K562 (cell line): Measurements from ENCODE around the gene PPM1N. TPM values are rescaled to one million over a fixed set of nuclear protein-coding genes. Genes with fewer than 3 reads are reported as not detected.

ENCODE experiments used
- ARID1B ChIP-seq: fragments of 450-650 bp; IDR thresholded peaks from 2 replicates; pipeline ENCODE4 v1.6.1; 2016; ENCODE audit warnings: antibody characterized with exemption, mild to moderate bottlenecking, inconsistent platforms
- ATF6 ChIP-seq: sonication (generic); formaldehyde crosslinking; IDR thresholded peaks from 2 replicates; pipeline ENCODE4 v1.4.0; 2020; ENCODE audit warnings: mild to moderate bottlenecking, missing genetic modification reagents
- CEBPG ChIP-seq, 3 experiments: fragments of 200-800 bp in 1 of 3; sonication (Bioruptor generic) in 1 of 3; sonication (generic) in 1 of 3; formaldehyde crosslinking in 1 of 3; IDR thresholded peaks in 2 of 3; conservative IDR thresholded peaks in 1 of 3; 2 replicates each; pipeline versions ENCODE4 v1.6.1 to v1.8.0; 2016 to 2022; ENCODE audit warnings: missing compliant biosample characterization in 2 of 3, missing genetic modification characterization in 2 of 3, mild to moderate bottlenecking in 1 of 3, missing genetic modification reagents in 1 of 3
- CREB5 ChIP-seq: fragments of 250-450 bp; sonication (Bioruptor Pico); IDR thresholded peaks from 2 replicates; pipeline ENCODE4 v1.5.0; 2020; ENCODE audit warnings: mild to moderate bottlenecking
- EHMT2 ChIP-seq: fragments of 450-650 bp; IDR thresholded peaks from 2 replicates; pipeline ENCODE4 v1.6.1; 2018; ENCODE audit warnings: antibody characterized with exemption
- GABPB2 ChIP-seq: fragments of 250-450 bp; sonication (Bioruptor Pico); conservative IDR thresholded peaks from 2 replicates; pipeline ENCODE4 v1.5.1; 2021; ENCODE audit warnings: mild to moderate bottlenecking
- MAZ ChIP-seq, 2 experiments: fragments of 450-650 bp in 1 of 2; sonication (generic) in 1 of 2; formaldehyde crosslinking; IDR thresholded peaks in 1 of 2; conservative IDR thresholded peaks in 1 of 2; 2 replicates each; pipeline versions ENCODE4 v1.4.0 to v1.5.0; 2020; ENCODE audit warnings: mild to moderate bottlenecking in 1 of 2, missing genetic modification reagents in 1 of 2
- SRSF1 ChIP-seq: fragments of 200-400 bp; formaldehyde crosslinking; IDR thresholded peaks from 2 replicates; pipeline ENCODE4 v1.6.1; 2017; ENCODE audit warnings: mild to moderate bottlenecking, low read depth, low read length, moderate library complexity
- THRAP3 ChIP-seq: fragments of 450-650 bp; IDR thresholded peaks from 2 replicates; pipeline ENCODE4 v1.6.1; 2016; ENCODE audit warnings: mild to moderate bottlenecking, inconsistent platforms, borderline replicate concordance
- ZC3H4 ChIP-seq: sonication (generic); formaldehyde crosslinking; IDR thresholded peaks from 2 replicates; pipeline ENCODE4 v1.9.0; 2021; ENCODE audit warnings: missing genetic modification reagents, borderline replicate concordance
- ZNF436 ChIP-seq: fragments of 250-450, 450-650 bp; sonication (Bioruptor Pico); formaldehyde crosslinking; IDR thresholded peaks from 2 replicates; pipeline ENCODE4 v1.7.0; 2020; ENCODE audit warnings: mild to moderate bottlenecking
- ZNF445 ChIP-seq: fragments of 250-450 bp; sonication (Bioruptor Pico); IDR thresholded peaks from 2 replicates; pipeline ENCODE4 v1.4.0; 2020; ENCODE audit warnings: low read depth, mild to moderate bottlenecking, moderate library complexity
- polyA plus RNA-seq, 8 experiments: library from polyadenylated mRNA; depleted of rRNA in 4 of 8; stranded (reverse) in 5 of 8; unstranded in 3 of 8; fragments of >200 nt; fragmentation: Nextera tagmentation in 2 of 8; fragmentation: Illumina TruSeq in 1 of 8; extraction: Ambion mirVana in 2 of 8; extraction: Trizol in 1 of 8; gene quantifications; 2 replicates each; pipeline versions ENCODE4 v1.2.1 to v1.2.3, GENCODE V29; 2011 to 2014; ENCODE audit warnings: inconsistent platforms in 1 of 8, missing spikeins in 1 of 8
- total RNA-seq, 7 experiments: library from RNA; depleted of rRNA in 6 of 7; stranded (reverse); fragments of >200 nt in 6 of 7; fragmentation: Illumina TruSeq in 2 of 7; extraction: Trizol in 2 of 7; gene quantifications; 2 replicates each; pipeline versions ENCODE4 v1.2.1 to v1.2.3, GENCODE V29; 2011 to 2021; ENCODE audit warnings: low replicate concordance in 1 of 7
- TF ChIP-seq, protein P1 (sequence below): IDR thresholded peaks from 2 replicates; pipeline ENCODE4 v1.6.1; 2016; ENCODE audit warnings: missing genetic modification characterization, missing compliant biosample characterization
- TF ChIP-seq, protein P2 (sequence below): sonication (generic); formaldehyde crosslinking; IDR thresholded peaks from 2 replicates; pipeline ENCODE4 v1.8.0; 2023; ENCODE audit warnings: mild to moderate bottlenecking, missing genetic modification reagents
- TF ChIP-seq, protein P3 (sequence below): fragments of 250-450 bp; sonication (Bioruptor Pico); IDR thresholded peaks from 2 replicates; pipeline ENCODE4 v1.8.0; 2022; ENCODE audit warnings: inconsistent platforms
- TF ChIP-seq, protein P4 (sequence below), 2 experiments: fragments of 450-650 bp; conservative IDR thresholded peaks; 2 replicates each; pipeline ENCODE4 v1.6.1; 2017; ENCODE audit warnings: mild to moderate bottlenecking in 2 of 2, moderate library complexity in 2 of 2

The PPM1N gene
- total and polyA plus RNA-seq, 9 of the 15 experiments (the other 6 are each of a cell fraction or from before 2014, with no cell fraction given), result 4.5 to 15.6 (median 8.7) TPM

- TF ChIP-seq GABPB2 (CRISPR knock-in tag), result no peak
- TF ChIP-seq, protein P1, sequence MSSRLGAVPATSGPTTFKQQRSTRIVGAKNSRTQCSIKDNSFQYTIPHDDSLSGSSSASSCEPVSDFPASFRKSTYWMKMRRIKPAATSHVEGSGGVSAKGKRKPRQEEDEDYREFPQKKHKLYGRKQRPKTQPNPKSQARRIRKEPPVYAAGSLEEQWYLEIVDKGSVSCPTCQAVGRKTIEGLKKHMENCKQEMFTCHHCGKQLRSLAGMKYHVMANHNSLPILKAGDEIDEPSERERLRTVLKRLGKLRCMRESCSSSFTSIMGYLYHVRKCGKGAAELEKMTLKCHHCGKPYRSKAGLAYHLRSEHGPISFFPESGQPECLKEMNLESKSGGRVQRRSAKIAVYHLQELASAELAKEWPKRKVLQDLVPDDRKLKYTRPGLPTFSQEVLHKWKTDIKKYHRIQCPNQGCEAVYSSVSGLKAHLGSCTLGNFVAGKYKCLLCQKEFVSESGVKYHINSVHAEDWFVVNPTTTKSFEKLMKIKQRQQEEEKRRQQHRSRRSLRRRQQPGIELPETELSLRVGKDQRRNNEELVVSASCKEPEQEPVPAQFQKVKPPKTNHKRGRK, result peak; percentile 66
- no peak for TF ChIP-seq MAZ (CRISPR knock-in tag; conservative IDR thresholded peaks at IDR 0.05 in 1 of 2, IDR thresholded peaks at IDR 0.05 in 1 of 2)
- TF ChIP-seq, protein P2, sequence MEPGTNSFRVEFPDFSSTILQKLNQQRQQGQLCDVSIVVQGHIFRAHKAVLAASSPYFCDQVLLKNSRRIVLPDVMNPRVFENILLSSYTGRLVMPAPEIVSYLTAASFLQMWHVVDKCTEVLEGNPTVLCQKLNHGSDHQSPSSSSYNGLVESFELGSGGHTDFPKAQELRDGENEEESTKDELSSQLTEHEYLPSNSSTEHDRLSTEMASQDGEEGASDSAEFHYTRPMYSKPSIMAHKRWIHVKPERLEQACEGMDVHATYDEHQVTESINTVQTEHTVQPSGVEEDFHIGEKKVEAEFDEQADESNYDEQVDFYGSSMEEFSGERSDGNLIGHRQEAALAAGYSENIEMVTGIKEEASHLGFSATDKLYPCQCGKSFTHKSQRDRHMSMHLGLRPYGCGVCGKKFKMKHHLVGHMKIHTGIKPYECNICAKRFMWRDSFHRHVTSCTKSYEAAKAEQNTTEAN, result no peak
- TF ChIP-seq CREB5 (CRISPR knock-in tag), result no peak
- 0 out of 2 replicates have a peak, but pooled peaks have one; percentile 34 for TF ChIP-seq THRAP3
- TF ChIP-seq ZNF436 (CRISPR knock-in tag), result no peak
- TF ChIP-seq, protein P3, sequence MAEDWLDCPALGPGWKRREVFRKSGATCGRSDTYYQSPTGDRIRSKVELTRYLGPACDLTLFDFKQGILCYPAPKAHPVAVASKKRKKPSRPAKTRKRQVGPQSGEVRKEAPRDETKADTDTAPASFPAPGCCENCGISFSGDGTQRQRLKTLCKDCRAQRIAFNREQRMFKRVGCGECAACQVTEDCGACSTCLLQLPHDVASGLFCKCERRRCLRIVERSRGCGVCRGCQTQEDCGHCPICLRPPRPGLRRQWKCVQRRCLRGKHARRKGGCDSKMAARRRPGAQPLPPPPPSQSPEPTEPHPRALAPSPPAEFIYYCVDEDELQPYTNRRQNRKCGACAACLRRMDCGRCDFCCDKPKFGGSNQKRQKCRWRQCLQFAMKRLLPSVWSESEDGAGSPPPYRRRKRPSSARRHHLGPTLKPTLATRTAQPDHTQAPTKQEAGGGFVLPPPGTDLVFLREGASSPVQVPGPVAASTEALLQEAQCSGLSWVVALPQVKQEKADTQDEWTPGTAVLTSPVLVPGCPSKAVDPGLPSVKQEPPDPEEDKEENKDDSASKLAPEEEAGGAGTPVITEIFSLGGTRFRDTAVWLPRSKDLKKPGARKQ (CRISPR knock-in tag), result no peak
- no peak for TF ChIP-seq ZC3H4 (CRISPR knock-in tag)
- TF ChIP-seq EHMT2, result 0 out of 2 replicates have a peak, but pooled peaks have one; percentile 26
- TF ChIP-seq, protein P4, sequence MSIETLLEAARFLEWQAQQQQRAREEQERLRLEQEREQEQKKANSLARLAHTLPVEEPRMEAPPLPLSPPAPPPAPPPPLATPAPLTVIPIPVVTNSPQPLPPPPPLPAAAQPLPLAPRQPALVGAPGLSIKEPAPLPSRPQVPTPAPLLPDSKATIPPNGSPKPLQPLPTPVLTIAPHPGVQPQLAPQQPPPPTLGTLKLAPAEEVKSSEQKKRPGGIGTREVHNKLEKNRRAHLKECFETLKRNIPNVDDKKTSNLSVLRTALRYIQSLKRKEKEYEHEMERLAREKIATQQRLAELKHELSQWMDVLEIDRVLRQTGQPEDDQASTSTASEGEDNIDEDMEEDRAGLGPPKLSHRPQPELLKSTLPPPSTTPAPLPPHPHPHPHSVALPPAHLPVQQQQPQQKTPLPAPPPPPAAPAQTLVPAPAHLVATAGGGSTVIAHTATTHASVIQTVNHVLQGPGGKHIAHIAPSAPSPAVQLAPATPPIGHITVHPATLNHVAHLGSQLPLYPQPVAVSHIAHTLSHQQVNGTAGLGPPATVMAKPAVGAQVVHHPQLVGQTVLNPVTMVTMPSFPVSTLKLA (conservative IDR thresholded peaks at IDR 0.05), result no peak
- TF ChIP-seq CEBPG (CRISPR knock-in tag; IDR thresholded peaks at IDR 0.05), result no peak
- TF ChIP-seq CEBPG (tag; conservative IDR thresholded peaks at IDR 0.05 in 1 of 2, IDR thresholded peaks at IDR 0.05 in 1 of 2), result no peak
- TF ChIP-seq ARID1B, result 0 out of 2 replicates have a peak, but pooled peaks have one; percentile 26
- TF ChIP-seq SRSF1, result no peak
- no peak for TF ChIP-seq ZNF445
- 0 out of 2 replicates have a peak, but pooled peaks have one; percentile 42 for TF ChIP-seq ATF6
These were observed 20.4 kb upstream of the PPM1N start (continued) for GRCh38 chr19:45477713-45478453.
